Activated CD8-positive, alpha-beta memory T cell treated with anti-CD3 and anti-CD28 coated beads, Interleukin-2, amount 50 U/mL, for 24 hours (primary cell): ENCODE measurements around the gene ATOH8.

Experiments used
- DNase-seq: peaks from one replicate; pipeline ENCODE4 v3.0.0-alpha.2; 2020; ENCODE audit errors: extremely low read depth

Gene ATOH8

GRCh38 chr2:85786444-85786843 lies 32.7 kb downstream of the ATOH8 start:
- DNase-seq, result no peak

GRCh38 chr2:85786865-85787264 lies 33.1 kb downstream of the ATOH8 start:
- no peak for DNase-seq

DNA sequence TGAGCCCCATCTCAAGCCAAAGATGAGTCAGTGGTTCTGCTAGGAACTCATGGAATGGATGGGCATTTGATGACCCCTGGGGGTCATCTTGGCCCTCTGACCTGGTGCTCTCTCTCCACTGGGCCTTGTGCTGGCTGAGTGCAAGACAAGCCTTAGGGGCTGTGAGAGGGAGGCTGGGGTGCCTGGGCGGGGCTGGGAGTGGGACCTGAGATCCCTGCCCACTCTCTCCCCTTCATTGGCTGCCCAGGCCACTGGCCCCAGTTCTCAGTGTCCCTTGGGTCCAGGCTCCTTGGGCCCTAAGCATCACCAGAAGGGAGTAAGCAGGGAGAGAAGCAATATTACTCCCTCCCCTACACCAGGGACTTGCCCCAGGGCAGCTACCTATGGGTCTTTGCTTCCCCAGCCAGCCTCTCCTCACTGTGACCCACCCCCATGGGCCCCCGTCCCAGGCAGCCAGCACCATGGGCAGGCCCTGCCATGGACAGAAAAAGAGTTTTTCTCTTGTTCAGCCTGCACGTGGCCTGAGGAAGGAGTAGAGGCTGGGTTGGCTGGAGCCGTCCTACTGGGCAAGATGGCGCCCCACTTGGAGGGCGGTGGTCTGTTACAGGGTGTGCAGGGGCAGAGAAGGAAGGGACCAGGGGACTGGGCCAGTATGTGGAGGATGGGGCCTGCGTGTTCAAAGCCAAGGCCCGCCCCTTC lies 33.6 kb downstream of the ATOH8 start:
- no peak for DNase-seq

DNA sequence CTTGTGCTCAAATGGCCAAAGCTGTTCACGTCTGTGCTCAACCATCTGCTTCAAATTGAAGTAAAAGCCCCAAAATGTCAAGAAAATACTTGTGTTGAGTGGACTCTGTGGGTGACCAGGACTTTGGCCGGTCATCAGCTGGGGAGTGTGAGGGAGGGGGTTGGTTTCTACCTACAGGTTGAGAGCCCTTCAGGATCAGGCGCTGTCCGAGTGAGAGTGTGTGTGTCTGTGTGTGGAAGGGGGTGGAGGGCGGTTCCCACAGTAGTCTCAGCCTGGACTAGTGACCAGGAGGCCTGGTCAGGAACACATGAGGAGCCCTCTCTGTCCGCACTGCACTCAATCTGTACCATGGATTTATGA lies 34.2 kb downstream of the ATOH8 start:
- DNase-seq, result no peak

- DNase-seq, result no peak
These were observed 34.8 kb downstream of the ATOH8 start for GRCh38 chr2:85788603-85789002.

GRCh38 chr2:85789271-85789670 lies 35.5 kb downstream of the ATOH8 start:
- DNase-seq, result no peak

- DNase-seq, result no peak
These were observed 36.2 kb downstream of the ATOH8 start for GRCh38 chr2:85790032-85790431.

- DNase-seq, result no peak
These were observed 36.9 kb downstream of the ATOH8 start for GRCh38 chr2:85790499-85791188.

GRCh38 chr2:85791704-85792565 lies 38.1 kb downstream of the ATOH8 start:
- no peak for DNase-seq

DNA sequence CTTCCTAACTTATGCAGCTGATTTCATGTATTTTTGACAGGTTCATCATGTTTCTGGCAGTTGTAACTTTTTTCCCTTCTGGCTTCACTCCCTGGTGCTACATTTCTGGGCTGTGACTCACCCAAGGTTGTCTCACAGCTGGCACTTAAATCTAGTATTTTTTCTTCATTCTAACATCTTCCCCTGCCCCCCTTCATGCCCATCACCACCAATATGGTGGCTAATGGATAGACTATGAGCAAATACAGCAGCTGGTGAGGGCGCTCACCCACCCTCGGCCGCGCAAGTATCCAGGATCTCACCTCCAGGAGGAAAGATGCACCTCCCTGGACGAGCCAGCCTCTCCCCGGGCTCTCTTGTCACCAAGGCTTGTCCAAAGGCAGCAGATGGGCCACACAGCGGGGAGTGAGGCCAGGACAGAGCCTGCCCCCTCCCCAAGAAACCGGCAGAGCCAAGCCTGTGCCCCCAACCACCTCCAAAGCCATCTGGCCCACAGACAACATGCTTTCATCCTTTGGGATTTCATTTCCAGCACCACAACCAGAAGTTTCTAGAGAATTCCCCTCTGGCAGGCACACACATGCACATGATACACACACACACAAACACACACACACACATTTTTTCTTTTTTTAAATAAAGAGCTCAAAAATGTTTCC lies 39.1 kb downstream of the ATOH8 start:
- DNase-seq, result no peak

DNA sequence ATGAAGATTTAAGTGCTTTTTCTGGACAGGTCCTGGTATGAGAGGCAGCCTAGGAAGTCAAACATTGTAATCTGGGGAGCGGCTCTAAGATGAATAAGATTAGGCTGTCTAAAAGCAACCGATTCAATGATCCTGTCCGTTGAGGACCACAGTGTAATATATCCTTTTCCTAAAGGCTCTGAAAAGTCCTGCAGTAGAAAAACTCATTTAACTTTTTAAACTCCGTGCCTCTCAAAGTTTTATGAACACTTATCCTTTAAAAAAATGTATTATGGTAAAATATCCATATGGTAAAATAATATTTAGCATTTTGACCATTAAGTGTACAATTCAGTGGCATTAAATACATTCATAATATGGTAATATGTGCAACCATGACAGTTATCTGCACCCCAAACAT lies 39.8 kb downstream of the ATOH8 start:
- DNase-seq, result no peak

GRCh38 chr2:85794038-85794441 lies 40.2 kb downstream of the ATOH8 start:
- no peak for DNase-seq

GRCh38 chr2:85794491-85795121 lies 40.8 kb downstream of the ATOH8 start:
- no peak for DNase-seq

- no peak for DNase-seq
These were observed 41.7 kb downstream of the ATOH8 start for GRCh38 chr2:85795331-85796045.

- no peak for DNase-seq
These were observed 42.2 kb downstream of the ATOH8 start for GRCh38 chr2:85796046-85796340.

DNA sequence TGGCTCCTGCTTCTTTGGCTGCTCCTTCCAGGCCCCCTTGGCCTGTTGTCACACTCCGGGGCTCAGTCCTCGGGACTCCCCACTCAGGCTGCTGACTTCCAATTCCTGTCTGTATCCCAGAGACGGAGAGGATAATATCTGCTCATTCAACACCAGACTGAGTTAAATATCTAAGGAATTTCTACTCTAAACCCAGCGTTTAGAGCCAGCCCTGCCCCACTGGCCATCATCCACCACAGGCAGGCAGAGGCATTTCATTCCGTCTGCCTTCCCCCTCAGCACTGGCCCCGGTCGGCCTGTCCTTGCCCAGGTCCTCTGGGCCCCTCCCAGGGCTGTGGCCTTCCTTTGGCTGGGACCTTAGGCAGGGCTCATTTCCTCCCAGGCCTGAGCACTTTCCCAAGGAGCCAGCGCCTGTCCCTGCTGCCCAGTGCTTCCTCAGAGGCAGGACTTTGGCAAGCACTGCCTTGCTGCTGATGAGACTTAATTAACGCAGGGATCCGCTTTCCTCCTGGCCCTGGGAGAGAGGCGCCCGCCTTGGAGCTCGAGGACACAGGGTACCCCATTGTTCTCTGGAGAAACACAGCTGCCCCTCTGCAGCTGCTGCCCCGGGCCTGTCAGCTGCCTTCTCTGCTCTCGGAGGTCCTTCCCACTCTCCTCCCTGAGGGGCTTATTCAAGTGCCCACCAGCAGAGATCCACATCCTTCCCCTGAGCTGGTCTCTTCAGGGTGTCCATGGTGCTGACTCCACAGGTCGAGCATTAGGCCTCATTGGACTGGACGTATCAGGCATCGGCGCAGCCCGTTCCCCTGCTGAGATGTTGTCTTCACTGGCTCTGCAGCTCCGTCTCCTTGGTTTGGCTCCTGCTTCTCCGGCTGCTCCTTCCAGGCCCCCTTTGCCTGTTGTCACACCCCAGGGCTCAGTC lies 42.8 kb downstream of the ATOH8 start:
- no peak for DNase-seq

- DNase-seq, result no peak
These were observed 43.5 kb downstream of the ATOH8 start for GRCh38 chr2:85797263-85797660.

DNA sequence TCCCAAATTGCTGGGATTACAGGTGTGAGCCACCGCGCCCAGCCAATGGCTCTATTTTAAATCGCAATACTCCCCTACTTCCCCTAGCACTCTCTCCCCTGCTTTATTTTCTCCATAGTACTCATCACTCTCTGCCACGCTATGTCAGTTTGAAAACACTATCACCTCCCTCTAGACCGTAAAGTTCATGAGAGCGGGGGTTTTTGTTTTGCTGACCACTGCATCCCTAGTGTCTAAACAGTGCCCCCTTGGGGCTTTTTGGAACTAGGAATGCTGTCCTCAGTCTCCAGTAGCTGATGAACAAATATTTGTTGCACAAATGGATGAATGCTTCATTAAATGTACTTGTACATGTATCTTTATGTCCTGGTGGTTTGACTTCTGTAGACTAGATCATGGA lies 44.1 kb downstream of the ATOH8 start:
- no peak for DNase-seq

GRCh38 chr2:85799215-85799956 lies 45.6 kb downstream of the ATOH8 start:
- no peak for DNase-seq

- DNase-seq, result no peak
These were observed 46.8 kb downstream of the ATOH8 start for GRCh38 chr2:85800586-85800985.
